ENCODE data around the gene SON.
"Not testable (repeated sequence)": the region's sequence is repeated elsewhere in the genome, so short reads cannot be mapped to it uniquely, and the experiment has no call there.

SON gene

GRCh38 chr21:33542640-33543504 is at the start of gene SON:
Gene SON (plus strand): TSS chr21:33543038. CDS start chr21:33543093, 55 bp downstream.
- peak; percentile 99 for DNase-seq (ENCODE audit: low read depth)

DNA sequence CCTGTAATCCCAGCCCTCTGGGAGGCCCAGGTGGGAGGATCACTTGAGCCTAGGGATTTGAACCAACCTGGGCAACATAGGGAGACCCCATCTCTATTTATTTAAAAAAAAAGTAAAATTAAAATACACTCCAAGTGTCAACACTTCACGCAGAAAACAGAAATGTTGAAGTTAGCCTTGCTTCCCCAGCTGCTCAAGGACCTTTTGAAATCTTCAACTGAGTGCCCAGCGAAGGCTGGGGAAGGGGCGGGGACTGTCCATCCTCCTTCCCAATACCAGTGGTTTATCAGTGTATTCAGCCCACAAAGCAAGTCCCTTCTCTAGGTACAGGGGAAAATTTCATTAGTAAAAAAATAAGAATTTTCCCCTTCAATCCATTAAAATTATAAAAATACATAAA is 49.1 kb upstream of the SON start:
- DNase-seq (ENCODE audit: low read depth) = no peak

DNA sequence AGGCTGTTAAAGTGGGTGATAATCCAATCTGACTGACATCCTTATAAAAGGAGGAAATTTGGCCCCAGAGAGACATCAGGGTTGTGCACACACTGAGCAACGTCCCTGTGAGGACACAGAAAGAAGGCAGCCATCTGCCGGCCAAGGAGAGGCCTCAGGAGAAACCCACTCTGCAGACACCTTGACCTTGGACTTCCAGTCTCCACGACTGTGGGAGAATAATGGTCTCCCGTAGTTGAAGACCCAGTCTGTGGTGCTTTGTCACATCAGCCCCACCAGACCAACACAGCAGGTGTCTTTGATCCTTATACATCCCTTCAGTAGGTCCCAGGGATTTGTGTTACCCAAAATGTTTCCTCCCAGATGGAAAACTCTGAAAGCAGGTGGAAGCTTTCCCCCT is 47.1 kb upstream of the SON start:
- no peak for DNase-seq (ENCODE audit: low read depth)

GRCh38 chr21:33496345-33496744 is 46.5 kb upstream of the SON start:
- no peak for DNase-seq (ENCODE audit: low read depth)

GRCh38 chr21:33505833-33506232 is 37.0 kb upstream of the SON start:
- no peak for DNase-seq (ENCODE audit: low read depth)

- DNase-seq (ENCODE audit: low read depth) = not testable (repeated sequence)
These were observed 35.8 kb upstream of the SON start for GRCh38 chr21:33507003-33507402.

- DNase-seq (ENCODE audit: low read depth) = no peak
These were observed 32.0 kb upstream of the SON start for GRCh38 chr21:33510826-33511225.

GRCh38 chr21:33511639-33512038 is 31.2 kb upstream of the SON start:
- no peak for DNase-seq (ENCODE audit: low read depth)

GRCh38 chr21:33512481-33512880 is 30.4 kb upstream of the SON start:
- DNase-seq (ENCODE audit: low read depth) = no peak

DNA sequence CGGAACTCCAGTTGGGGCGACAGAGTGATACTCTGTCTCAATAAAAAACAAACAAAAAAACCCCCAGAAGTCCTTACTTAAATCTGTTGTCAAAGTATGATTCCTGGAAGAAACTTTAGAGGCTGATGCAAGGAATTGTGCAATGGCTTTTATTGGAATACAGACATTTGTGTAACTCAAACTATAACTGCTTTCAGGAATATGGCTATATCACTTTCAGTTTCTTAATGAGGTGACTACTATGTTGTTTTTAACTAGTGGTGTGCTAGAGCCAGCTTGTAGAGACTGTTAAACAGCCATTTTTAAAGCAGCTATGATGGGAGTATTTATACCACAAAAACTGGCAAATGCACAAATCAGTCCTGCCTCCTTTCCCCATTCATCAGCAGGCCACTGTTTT is 28.6 kb upstream of the SON start:
- no peak for DNase-seq (ENCODE audit: low read depth)

- no peak for DNase-seq (ENCODE audit: low read depth)
These were observed 23.9 kb upstream of the SON start for GRCh38 chr21:33518899-33519298.

- DNase-seq (ENCODE audit: low read depth) = no peak
These were observed 20.4 kb upstream of the SON start for GRCh38 chr21:33522297-33522952.

GRCh38 chr21:33522953-33523349 is 19.9 kb upstream of the SON start:
- no peak for DNase-seq (ENCODE audit: low read depth)

GRCh38 chr21:33531007-33531406 is 11.8 kb upstream of the SON start:
- no peak for DNase-seq (ENCODE audit: low read depth)

- no peak for DNase-seq (ENCODE audit: low read depth)
These were observed 5.6 kb upstream of the SON start for GRCh38 chr21:33537212-33537611.

DNA sequence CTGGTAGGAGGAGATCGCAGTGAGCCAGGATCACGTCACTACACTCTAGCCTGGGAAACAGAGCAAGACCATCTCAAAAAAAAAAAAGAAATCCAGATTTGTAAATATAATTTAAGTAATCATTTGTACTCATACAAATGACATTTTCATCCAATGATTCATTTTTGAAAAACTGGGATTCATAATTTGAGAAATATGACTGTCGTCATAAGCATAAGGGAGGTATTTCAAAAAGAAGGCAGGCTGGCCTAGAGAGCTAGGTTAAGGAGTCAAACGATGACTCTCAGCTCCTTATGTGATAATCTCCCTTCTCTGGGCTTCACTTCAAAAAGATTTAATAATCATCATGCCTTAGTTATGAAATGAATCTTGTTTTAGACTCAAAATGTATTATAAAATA is 3.2 kb upstream of the SON start:
- DNase-seq (ENCODE audit: low read depth) = peak; percentile 27

DNA sequence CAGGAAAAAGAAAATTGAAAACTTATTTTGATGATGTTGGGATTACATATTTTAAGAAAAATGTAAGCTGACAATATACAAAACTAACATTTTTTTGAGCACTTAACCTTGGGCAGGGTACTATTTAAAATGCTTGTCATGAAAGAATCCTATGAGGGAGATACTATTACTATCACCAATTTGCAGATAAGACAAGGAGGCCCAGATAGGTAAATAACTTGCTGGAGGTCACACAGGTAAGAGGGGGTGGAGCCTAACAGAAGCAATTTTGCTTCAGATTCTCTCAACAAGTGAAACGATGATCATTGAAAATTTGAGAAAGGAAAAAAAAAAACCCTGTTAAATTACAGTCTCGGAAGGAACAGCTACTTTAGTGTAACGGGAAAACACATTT is 2.1 kb upstream of the SON start:
- no peak for DNase-seq (ENCODE audit: low read depth)

GRCh38 chr21:33541105-33541711 is 1.6 kb upstream of the SON start:
- DNase-seq (ENCODE audit: low read depth) = peak; percentile 45

DNA sequence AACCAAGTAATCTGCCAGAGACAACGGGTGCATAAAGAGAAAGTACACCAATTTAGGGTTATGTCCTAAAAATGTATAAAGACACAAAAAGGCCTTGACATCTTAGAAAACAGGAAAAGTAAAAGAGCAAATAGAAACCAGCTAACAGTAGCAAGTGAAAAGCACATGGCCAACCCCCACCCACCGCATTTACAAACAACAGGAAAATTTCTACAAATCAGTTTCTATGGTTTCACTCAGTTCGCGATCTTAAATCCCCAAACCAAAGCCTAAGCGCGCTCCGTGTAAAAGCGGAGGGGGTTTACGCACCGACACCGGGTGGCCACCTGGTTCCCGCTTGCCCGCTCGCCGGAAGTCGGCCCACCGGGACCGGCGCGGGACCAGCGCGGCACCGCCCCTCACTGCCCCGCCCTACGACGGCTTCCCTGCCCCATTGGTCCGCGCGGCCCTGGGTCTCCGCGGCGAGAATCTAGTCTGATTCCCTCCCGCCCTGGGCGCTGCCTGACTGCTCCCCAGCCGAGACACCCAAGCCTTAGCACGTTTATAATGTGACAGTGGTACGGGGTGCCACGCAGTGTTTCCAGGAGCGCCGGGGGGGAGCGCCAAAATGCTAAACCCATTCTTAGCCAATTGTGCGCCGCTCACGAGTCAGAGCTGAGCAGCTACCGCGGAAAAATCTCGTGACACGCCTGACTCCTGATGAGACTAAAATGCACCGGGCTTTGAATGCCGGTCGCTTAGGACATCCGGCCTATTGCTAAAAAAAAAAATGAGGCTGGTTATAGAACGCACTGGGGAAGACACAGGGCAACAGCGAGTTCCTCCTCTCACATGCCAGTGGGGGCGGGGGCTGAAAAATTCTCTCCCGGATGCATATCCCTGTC is 840 bp upstream of the SON start, which contains the start of gene GART:
TSS of gene GART (minus strand) at position 362 of the 884 bp plus-strand sequence. CDS start 2,802 bp downstream, outside the sequence.
- DNase-seq (ENCODE audit: low read depth) = peak; percentile 90

DNA sequence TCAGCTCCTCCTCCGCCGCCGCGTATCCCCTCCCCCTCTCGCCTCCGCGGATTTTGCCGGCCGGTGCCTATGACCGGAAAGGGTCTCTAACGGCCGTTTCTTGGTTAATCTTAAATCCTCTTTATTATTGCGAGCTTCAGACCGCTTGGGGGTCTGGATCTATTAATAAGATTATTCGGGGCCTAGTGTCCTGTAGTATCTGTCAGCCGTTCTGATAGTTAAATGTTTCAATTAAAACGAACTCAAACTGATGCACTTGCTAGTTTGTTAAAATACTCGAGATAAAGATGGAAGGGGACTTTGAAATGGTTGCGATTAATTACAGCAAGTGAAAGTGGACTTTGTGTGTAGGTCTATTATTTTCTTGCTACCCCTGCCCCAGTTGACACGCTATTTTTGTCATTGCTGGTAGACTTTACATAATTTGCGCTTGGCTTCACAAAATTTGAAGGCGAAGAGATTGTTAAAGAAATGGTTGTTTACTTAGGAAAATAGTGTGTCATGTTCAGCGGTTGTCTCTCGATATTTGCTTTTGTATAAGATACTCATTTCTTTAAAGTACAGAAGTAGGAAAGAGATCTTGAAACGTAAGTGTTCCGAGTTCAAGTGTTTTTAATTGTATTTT is 779 bp downstream of the SON start:
- no peak for DNase-seq (ENCODE audit: low read depth)

DNA sequence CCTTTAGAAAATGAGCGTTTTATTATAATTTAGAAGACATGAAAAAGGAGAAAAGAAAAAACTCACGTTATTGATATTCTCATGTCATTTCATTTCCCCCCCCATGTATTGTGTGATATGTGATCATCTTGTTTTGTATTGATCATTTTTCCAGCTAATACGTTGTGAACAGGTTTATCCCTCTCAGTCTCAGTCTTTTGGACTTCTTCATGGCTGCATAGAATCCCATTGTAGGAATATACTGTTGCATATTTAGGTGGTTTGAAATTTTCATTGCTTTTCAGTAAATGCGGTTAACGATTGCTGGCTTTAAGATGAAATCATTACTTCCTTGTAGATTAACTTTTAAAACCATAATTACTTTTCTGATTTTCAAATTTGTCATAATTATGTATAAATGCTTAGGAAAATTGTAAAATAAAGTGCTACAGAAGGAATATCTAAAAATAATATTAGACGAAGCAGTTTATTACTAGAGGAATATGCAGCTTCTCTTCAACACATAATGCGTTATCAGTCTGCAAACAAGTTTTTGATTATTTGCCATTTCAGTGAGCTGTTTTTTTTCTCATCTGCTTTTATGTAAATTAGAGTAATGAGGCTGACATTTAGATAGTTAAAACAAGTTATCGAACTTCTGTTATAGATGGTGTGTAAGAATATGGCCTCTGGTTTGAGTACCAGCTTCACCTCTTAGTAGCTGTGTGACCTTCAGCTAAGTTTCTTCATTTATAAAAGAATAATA is 1.8 kb downstream of the SON start:
- DNase-seq (ENCODE audit: low read depth) = no peak

Data from ELR (cell line).